Measurements from ENCODE around the gene PPFIA1. TPM values are rescaled to one million over a fixed set of nuclear protein-coding genes. Genes with fewer than 3 reads are reported as not detected.

The PPFIA1 gene
- total and polyA plus RNA-seq, 2 of the 13 experiments (the other 11 are each of a cell fraction or from before 2014, with no cell fraction given), result 29.9 to 45.2 TPM

DNA sequence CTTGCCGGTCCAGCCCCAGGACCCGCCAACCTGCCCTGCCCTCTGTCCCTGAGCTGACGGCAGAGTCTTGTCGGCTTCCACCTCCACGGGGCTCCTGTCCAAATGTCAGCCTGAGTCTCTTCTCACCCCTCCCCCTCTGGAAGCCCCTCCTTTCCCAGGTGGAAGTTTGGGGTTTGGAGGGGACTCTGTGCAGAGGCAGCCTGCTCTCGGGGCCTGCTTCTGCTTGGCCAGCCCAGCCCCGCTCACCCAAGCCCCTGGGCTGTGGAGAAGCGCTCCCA lies 158.9 kb downstream of the PPFIA1 start:
- in situ Hi-C loops (cut with HindIII; ENCODE audit: extremely low pct_ligation_motif_present, low pct_unique_long_range_greater_than_20kb) (no loop called here), intact Hi-C loops (cut with micrococcal nuclease; ENCODE audit: unreplicated experiment) (no loop called here)
- Histone ChIP-seq H3K79me2 (ENCODE audit: insufficient read depth, low read length) (no peaks in the 10 kb centered on the region), H3K9me3 (ENCODE audit: low read length) (no peaks in the 10 kb centered on the region), H2AFZ (ENCODE audit: low read length) (no peak overlapping the region), H3K36me3 (replicated peaks in 1 of 2; ENCODE audit: control insufficient read depth in 1 of 2, insufficient read depth in 2 of 2, low read length in 2 of 2) (peaks cover 57 to 84% of the 10 kb centered on the region in 2 experiments; a peak in 4 of 5 replicates), H3K4me3 (replicated peaks in 1 of 3; ENCODE audit: insufficient read depth in 1 of 3, low read depth in 2 of 3, low read length in 3 of 3) (no peak overlapping the region), H4K20me1 (ENCODE audit: insufficient read depth, low read length) (no peaks in the 10 kb centered on the region), H3K27ac (ENCODE audit: extremely low read length, insufficient read depth, low read length) (no peak overlapping the region), H3K4me1 (ENCODE audit: insufficient read depth, low read length) (no peaks in the 10 kb centered on the region), H3K27me3 (ENCODE audit: control insufficient read depth in 1 of 2, insufficient read depth in 2 of 2, low read length in 2 of 2) (no peaks in the 10 kb centered on the region; a peak in 1 of 5 replicates), H3K9ac (ENCODE audit: insufficient read depth, low read depth, low read length) (no peak overlapping the region), H3K4me2 (ENCODE audit: low read depth, low read length) (no peak overlapping the region)
- no peak for ATAC-seq
- ChIA-PET POLR2A (no interaction called here), CTCF (ENCODE audit: low intra/inter-chr PET ratio, low total read pairs) (no interaction called here)
- WGBS (ENCODE audit: low lambda C conversion rate), result 92% methylated on average over 5 of the region's 8 CpGs
- no peak for DNase-seq (ENCODE audit: low spot score)
- no peak for FAIRE-seq
- BruUV-seq (replicated peaks), result no TSS peak
- TF ChIP-seq, protein P1, sequence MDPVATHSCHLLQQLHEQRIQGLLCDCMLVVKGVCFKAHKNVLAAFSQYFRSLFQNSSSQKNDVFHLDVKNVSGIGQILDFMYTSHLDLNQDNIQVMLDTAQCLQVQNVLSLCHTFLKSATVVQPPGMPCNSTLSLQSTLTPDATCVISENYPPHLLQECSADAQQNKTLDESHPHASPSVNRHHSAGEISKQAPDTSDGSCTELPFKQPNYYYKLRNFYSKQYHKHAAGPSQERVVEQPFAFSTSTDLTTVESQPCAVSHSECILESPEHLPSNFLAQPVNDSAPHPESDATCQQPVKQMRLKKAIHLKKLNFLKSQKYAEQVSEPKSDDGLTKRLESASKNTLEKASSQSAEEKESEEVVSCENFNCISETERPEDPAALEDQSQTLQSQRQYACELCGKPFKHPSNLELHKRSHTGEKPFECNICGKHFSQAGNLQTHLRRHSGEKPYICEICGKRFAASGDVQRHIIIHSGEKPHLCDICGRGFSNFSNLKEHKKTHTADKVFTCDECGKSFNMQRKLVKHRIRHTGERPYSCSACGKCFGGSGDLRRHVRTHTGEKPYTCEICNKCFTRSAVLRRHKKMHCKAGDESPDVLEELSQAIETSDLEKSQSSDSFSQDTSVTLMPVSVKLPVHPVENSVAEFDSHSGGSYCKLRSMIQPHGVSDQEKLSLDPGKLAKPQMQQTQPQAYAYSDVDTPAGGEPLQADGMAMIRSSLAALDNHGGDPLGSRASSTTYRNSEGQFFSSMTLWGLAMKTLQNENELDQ (CRISPR knock-in tag; IDR thresholded peaks at IDR 0.05; ENCODE audit: borderline replicate concordance), result no peak
- TF ChIP-seq ZNF776 (CRISPR knock-in tag; IDR thresholded peaks at IDR 0.05) (no peak), PTBP1 (IDR thresholded peaks at IDR 0.05; ENCODE audit: low read depth, low read length, poor library complexity, severe bottlenecking) (no peak), GATAD1 (CRISPR knock-in tag; IDR thresholded peaks at IDR 0.05) (no peak), IKZF5 (CRISPR knock-in tag; IDR thresholded peaks at IDR 0.05) (no peak), ZNF574 (CRISPR knock-in tag; IDR thresholded peaks at IDR 0.05) (no peak), ZNF281 (CRISPR knock-in tag; IDR thresholded peaks at IDR 0.05; ENCODE audit: borderline replicate concordance) (no peak), ZNF326 (CRISPR knock-in tag; IDR thresholded peaks at IDR 0.05; ENCODE audit: borderline replicate concordance) (no peak)
- TF ChIP-seq, protein P2, sequence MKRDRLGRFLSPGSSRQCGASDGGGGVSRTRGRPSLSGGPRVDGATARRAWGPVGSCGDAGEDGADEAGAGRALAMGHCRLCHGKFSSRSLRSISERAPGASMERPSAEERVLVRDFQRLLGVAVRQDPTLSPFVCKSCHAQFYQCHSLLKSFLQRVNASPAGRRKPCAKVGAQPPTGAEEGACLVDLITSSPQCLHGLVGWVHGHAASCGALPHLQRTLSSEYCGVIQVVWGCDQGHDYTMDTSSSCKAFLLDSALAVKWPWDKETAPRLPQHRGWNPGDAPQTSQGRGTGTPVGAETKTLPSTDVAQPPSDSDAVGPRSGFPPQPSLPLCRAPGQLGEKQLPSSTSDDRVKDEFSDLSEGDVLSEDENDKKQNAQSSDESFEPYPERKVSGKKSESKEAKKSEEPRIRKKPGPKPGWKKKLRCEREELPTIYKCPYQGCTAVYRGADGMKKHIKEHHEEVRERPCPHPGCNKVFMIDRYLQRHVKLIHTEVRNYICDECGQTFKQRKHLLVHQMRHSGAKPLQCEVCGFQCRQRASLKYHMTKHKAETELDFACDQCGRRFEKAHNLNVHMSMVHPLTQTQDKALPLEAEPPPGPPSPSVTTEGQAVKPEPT (CRISPR knock-in tag; IDR thresholded peaks at IDR 0.05; ENCODE audit: low read depth), result no peak
- TF ChIP-seq, protein P3, sequence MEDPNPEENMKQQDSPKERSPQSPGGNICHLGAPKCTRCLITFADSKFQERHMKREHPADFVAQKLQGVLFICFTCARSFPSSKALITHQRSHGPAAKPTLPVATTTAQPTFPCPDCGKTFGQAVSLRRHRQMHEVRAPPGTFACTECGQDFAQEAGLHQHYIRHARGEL (CRISPR knock-in tag; IDR thresholded peaks at IDR 0.05), result no peak

Data from HepG2 (cell line).